CD14-positive monocyte (primary cell): ENCODE measurements around the gene CMTM4. TPM values are rescaled to one million over a fixed set of nuclear protein-coding genes. Genes with fewer than 3 reads are reported as not detected.
A peak's percentile ranks its signal among the peaks of the same experiment; 100 is the strongest.

Experiments
- DNase-seq, 3 donors: peaks; one replicate each; pipeline ENCODE4 v3.0.0-alpha.2; 2011 to 2022
- H2AFZ ChIP-seq: 2 replicates; pipeline ENCODE4 v1.6.0; 2012; ENCODE audit warnings: mild to moderate bottlenecking, low read depth, low read length, inconsistent platforms; ENCODE audit not compliant: insufficient read depth, poor library complexity, severe bottlenecking
- H3K27ac ChIP-seq, 2 donors: 1 replicate in 1 of 2; 2 replicates in 1 of 2; pipeline ENCODE4 v1.5.1; 2012 to 2013; ENCODE audit warnings: low read length in 2 of 2, control low read depth in 1 of 2, inconsistent platforms in 1 of 2, low read depth in 1 of 2, mild to moderate bottlenecking in 1 of 2
- H3K27me3 ChIP-seq, 2 donors: one replicate each; pipeline versions ENCODE4 v1.6.0 to v1.6.1; 2011 to 2013; ENCODE audit warnings: low read length in 2 of 2; ENCODE audit not compliant: control insufficient read depth in 2 of 2, insufficient read depth in 2 of 2
- H3K36me3 ChIP-seq, 2 donors: replicated peaks in 1 of 2; 1 replicate in 1 of 2; 2 replicates in 1 of 2; pipeline versions ENCODE4 v1.5.1 to v1.6.1; 2012 to 2013; ENCODE audit warnings: low read length in 2 of 2, control low read depth in 1 of 2, inconsistent platforms in 1 of 2, mild to moderate bottlenecking in 1 of 2; ENCODE audit not compliant: insufficient read depth in 2 of 2, control insufficient read depth in 1 of 2
- H3K4me1 ChIP-seq, 2 donors: 1 replicate in 1 of 2; 2 replicates in 1 of 2; pipeline versions ENCODE4 v1.5.1 to v1.6.1; 2012 to 2013; ENCODE audit warnings: low read length in 2 of 2, control low read depth in 1 of 2, inconsistent platforms in 1 of 2, mild to moderate bottlenecking in 1 of 2, moderate library complexity in 1 of 2; ENCODE audit not compliant: insufficient read depth in 2 of 2, control insufficient read depth in 1 of 2
- H3K4me2 ChIP-seq: replicated peaks from 2 replicates; pipeline ENCODE3; 2012; ENCODE audit warnings: low read length, moderate library complexity, mild to moderate bottlenecking; ENCODE audit not compliant: poor library complexity, severe bottlenecking; ENCODE audit errors: extremely low read depth
- H3K4me3 ChIP-seq, 3 experiments: fragments of 200-600 bp in 1 of 3; sonication (generic) in 1 of 3; replicated peaks in 1 of 3; 1 replicate in 2 of 3; 2 replicates in 1 of 3; pipeline ENCODE4 v1.5.1; 2011 to 2013; ENCODE audit warnings: low read length in 3 of 3, mild to moderate bottlenecking in 3 of 3, control low read depth in 2 of 3, low read depth in 2 of 3, inconsistent platforms in 1 of 3, moderate library complexity in 1 of 3
- H3K79me2 ChIP-seq: 2 replicates; pipeline ENCODE4 v1.6.0; 2012; ENCODE audit warnings: mild to moderate bottlenecking, control low read depth, inconsistent platforms, low read length, moderate library complexity; ENCODE audit not compliant: insufficient read depth
- H3K9ac ChIP-seq: 2 replicates; pipeline ENCODE4 v1.6.0; 2017; ENCODE audit warnings: low read length, mild to moderate bottlenecking; ENCODE audit not compliant: insufficient read depth, poor library complexity, severe bottlenecking
- H3K9me3 ChIP-seq, 2 donors: replicated peaks in 1 of 2; 1 replicate in 1 of 2; 2 replicates in 1 of 2; pipeline versions ENCODE4 v1.5.1 to v1.6.1; 2012 to 2013; ENCODE audit warnings: low read length in 2 of 2, control low read depth in 1 of 2; ENCODE audit not compliant: control insufficient read depth in 1 of 2, insufficient read depth in 1 of 2
- H4K20me1 ChIP-seq: 2 replicates; pipeline ENCODE4 v1.6.0; 2012; ENCODE audit warnings: mild to moderate bottlenecking, low read length, control low read depth, moderate library complexity; ENCODE audit not compliant: insufficient read depth
- H3K27ac Mint-ChIP-seq, 7 donors: one replicate each; pipeline ENCODE4 v1.8.0; 2020; ENCODE audit warnings: mild to moderate bottlenecking in 7 of 7, mixed read lengths in 7 of 7, moderate library complexity in 6 of 7, inconsistent platforms in 2 of 7
- H3K27me3 Mint-ChIP-seq, 3 donors: one replicate each; pipeline ENCODE4 v1.8.0; 2021 to 2022; ENCODE audit warnings: low read depth in 3 of 3, mild to moderate bottlenecking in 3 of 3, mixed read lengths in 3 of 3, moderate library complexity in 3 of 3, inconsistent platforms in 1 of 3
- H3K36me3 Mint-ChIP-seq, 2 donors: one replicate each; pipeline ENCODE4 v1.8.0; 2020; ENCODE audit warnings: mixed read lengths in 2 of 2, inconsistent platforms in 1 of 2, mild to moderate bottlenecking in 1 of 2
- H3K4me1 Mint-ChIP-seq: one replicate; pipeline ENCODE4 v1.8.0; 2020; ENCODE audit warnings: mild to moderate bottlenecking, mixed read lengths
- H3K4me3 Mint-ChIP-seq, 2 donors: one replicate each; pipeline ENCODE4 v1.8.0; 2020; ENCODE audit warnings: mild to moderate bottlenecking in 2 of 2, mixed read lengths in 2 of 2, moderate library complexity in 1 of 2
- H3K9me3 Mint-ChIP-seq, 7 donors: one replicate each; pipeline ENCODE4 v1.8.0; 2020 to 2022; ENCODE audit warnings: mixed read lengths in 7 of 7, mild to moderate bottlenecking in 6 of 7, moderate library complexity in 6 of 7, inconsistent platforms in 2 of 7
- WGBS: methylation state at CpG from one replicate; pipeline ENCODE4 v1.1.5; 2013; ENCODE audit warnings: missing lambda C conversion rate; ENCODE audit not compliant: insufficient coverage; 5-methylcytosine and 5-hydroxymethylcytosine counted together
- intact Hi-C, 2 donors: fragments of 100-400 bp; cut with micrococcal nuclease; formaldehyde crosslinking; loops; one replicate each; pipeline versions ENCODE4 v1.15.0 to v1.15.1; 2023
- polyA plus RNA-seq, 3 donors: library from polyadenylated mRNA; depleted of rRNA in 1 of 3; unstranded in 2 of 3; stranded (reverse) in 1 of 3; fragments of 300-500 nt in 2 of 3; fragments of >200 nt in 1 of 3; fragmentation: Illumina TruSeq in 2 of 3; gene quantifications; 1 replicate in 2 of 3; 2 replicates in 1 of 3; pipeline ENCODE4 v1.2.3, GENCODE V29; 2012 to 2021
- TF ChIP-seq, protein P1 (sequence below): fragments of 200-600 bp; IDR thresholded peaks from one replicate; pipeline ENCODE4 v1.8.0; 2022; ENCODE audit warnings: antibody characterized with exemption, mild to moderate bottlenecking

Gene CMTM4
- polyA plus RNA-seq, 3 donors: 0.41 to 21.2 (median 0.45) TPM

DNA sequence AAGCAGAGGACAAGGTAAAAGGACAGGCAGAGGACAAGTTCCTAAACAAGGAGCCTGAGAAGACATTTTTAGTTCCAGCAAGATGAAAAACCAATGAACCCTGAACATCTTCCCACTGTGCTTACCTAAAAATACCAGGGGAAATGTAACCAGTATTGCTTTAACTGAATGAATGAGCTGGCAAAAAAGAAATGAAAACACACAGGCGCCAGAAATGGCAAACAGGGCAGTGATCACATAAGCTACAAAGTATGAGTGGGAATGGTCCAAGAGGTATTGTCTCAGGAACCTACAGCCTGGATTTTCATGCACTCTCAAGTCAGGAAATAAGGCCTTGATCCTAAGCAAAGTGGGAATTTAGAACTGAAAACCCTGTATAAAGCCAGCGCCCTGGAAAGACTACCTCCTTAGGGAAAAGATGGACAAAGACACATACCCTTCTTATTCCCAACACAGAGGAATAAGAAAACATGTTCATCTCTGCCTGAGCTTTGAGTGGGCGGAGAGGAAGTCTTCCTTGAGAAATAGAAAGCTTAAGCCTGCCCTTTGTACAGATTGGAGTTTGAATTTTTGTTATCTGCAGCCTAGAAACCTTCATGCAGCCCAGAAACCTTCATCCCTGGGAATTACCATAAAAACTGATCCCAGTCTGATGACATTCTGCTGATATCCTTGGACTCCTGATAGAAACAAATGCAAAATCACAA is 115.1 kb downstream of the CMTM4 start:
- H3K4me1 ChIP-seq: peaks cover 36 to 39% of the 10 kb centered on the region in 2 donors
- H3K4me1 Mint-ChIP-seq: peaks cover 58% of the 10 kb centered on the region
- peaks cover 0 to 11% (median 4%) of the 10 kb centered on the region in 7 donors for H3K9me3 Mint-ChIP-seq
- peaks cover 38 to 39% (median 39%) of the 10 kb centered on the region in 3 donors for H3K27me3 Mint-ChIP-seq
- no peak for DNase-seq
- peaks cover 27 to 32% of the 10 kb centered on the region in 2 donors for H3K27me3 ChIP-seq
- no peak overlapping the region for H2AFZ ChIP-seq
- H3K4me2 ChIP-seq: no peak overlapping the region
- H3K27ac ChIP-seq: no peak overlapping the region
- H3K4me3 Mint-ChIP-seq: no peak overlapping the region
- H3K9me3 ChIP-seq: peaks cover 0 to 6% of the 10 kb centered on the region in 2 donors
- H3K4me3 ChIP-seq: no peak overlapping the region
- H3K79me2 ChIP-seq: no peaks in the 10 kb centered on the region
- intact Hi-C loops: no loop called here
- no peak overlapping the region for H3K9ac ChIP-seq
- no peaks in the 10 kb centered on the region for H3K36me3 ChIP-seq
- TF ChIP-seq, protein P1, sequence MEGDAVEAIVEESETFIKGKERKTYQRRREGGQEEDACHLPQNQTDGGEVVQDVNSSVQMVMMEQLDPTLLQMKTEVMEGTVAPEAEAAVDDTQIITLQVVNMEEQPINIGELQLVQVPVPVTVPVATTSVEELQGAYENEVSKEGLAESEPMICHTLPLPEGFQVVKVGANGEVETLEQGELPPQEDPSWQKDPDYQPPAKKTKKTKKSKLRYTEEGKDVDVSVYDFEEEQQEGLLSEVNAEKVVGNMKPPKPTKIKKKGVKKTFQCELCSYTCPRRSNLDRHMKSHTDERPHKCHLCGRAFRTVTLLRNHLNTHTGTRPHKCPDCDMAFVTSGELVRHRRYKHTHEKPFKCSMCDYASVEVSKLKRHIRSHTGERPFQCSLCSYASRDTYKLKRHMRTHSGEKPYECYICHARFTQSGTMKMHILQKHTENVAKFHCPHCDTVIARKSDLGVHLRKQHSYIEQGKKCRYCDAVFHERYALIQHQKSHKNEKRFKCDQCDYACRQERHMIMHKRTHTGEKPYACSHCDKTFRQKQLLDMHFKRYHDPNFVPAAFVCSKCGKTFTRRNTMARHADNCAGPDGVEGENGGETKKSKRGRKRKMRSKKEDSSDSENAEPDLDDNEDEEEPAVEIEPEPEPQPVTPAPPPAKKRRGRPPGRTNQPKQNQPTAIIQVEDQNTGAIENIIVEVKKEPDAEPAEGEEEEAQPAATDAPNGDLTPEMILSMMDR: no peak
- H4K20me1 ChIP-seq: no peaks in the 10 kb centered on the region
- WGBS: 90% methylated on average over 2 of the region's 3 CpGs
- H3K27ac Mint-ChIP-seq: peak overlapping the region in 1 of 7 donors; percentile 56
- H3K36me3 Mint-ChIP-seq: peaks cover 31 to 34% of the 10 kb centered on the region in 2 donors

DNA sequence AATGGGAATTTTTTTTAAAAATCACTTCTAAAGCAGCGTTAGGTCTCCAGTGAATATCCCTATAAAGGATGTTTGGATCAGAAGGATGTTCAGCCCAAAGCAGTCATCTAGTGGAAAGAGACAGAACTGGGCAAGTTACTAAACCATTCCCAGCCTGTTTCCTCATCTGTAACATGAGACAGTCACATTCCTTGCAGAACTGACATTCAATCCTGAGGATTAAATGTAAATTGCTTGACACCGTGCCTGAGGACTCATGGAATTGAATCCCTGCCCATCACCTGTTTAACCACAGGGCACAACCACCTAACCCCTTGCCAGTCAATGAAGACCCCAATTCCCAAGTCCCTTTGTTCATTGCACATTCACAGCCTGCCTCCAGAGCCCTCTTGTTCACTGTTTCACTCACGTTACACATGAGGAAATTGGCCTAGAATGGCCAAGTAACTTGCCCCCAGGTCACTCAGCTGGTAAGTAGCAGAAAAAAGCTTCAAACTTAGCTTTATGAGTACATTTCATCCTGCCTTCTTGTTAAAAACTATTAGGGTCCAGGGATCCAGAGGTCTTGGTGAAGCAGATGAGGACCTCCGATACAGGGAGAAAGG is 115.8 kb downstream of the CMTM4 start:
- H4K20me1 ChIP-seq: no peaks in the 10 kb centered on the region
- Mint-ChIP-seq H3K4me1 (peaks cover 52% of the 10 kb centered on the region), H3K36me3 (peaks cover 34 to 36% of the 10 kb centered on the region in 2 donors), H3K27me3 (peaks cover 36 to 39% (median 38%) of the 10 kb centered on the region in 3 donors), H3K4me3 (peak overlapping the region in 1 of 2 donors; percentile 88), H3K9me3 (peaks cover 0 to 11% (median 4%) of the 10 kb centered on the region in 7 donors), H3K27ac (peak overlapping the region in 1 of 7 donors; percentile 56)
- TF ChIP-seq, protein P1: no peak
- H3K79me2 ChIP-seq: no peaks in the 10 kb centered on the region
- H3K9ac ChIP-seq: no peak overlapping the region
- H3K4me2 ChIP-seq: no peak overlapping the region
- H3K27ac ChIP-seq: no peak overlapping the region
- H3K4me1 ChIP-seq: peaks cover 29 to 32% of the 10 kb centered on the region in 2 donors
- peaks cover 27 to 32% of the 10 kb centered on the region in 2 donors for H3K27me3 ChIP-seq
- intact Hi-C loops: no loop called here
- H3K36me3 ChIP-seq: no peaks in the 10 kb centered on the region
- H3K9me3 ChIP-seq: peaks cover 0 to 6% of the 10 kb centered on the region in 2 donors
- no peak overlapping the region for H3K4me3 ChIP-seq
- no peak overlapping the region for H2AFZ ChIP-seq
- 92% methylated on average over 3 of the region's 4 CpGs for WGBS
- DNase-seq: no peak
